Nephron progenitor cell (in vitro differentiated cells): ENCODE measurements around the gene ACSL3.
"Not testable (repeated sequence)": the region's sequence is repeated elsewhere in the genome, so short reads cannot be mapped to it uniquely, and the experiment has no call there.

Experiments used
- DNase-seq: peaks from one replicate; pipeline ENCODE4 v3.0.0; 2021
- H3K27ac Mint-ChIP-seq: 2 replicates; pipeline ENCODE4 v1.8.0; 2021; ENCODE audit warnings: mild to moderate bottlenecking, moderate library complexity, mixed read lengths
- H3K27me3 Mint-ChIP-seq: 2 replicates; pipeline ENCODE4 v1.8.0; 2021; ENCODE audit warnings: mild to moderate bottlenecking, low read depth, mixed read lengths; ENCODE audit not compliant: poor library complexity
- H3K36me3 Mint-ChIP-seq: 2 replicates; pipeline ENCODE4 v1.8.0; 2021; ENCODE audit warnings: low read depth, mixed read lengths
- H3K4me1 Mint-ChIP-seq: 2 replicates; pipeline ENCODE4 v1.8.0; 2021; ENCODE audit warnings: mixed read lengths
- H3K4me3 Mint-ChIP-seq: 2 replicates; pipeline ENCODE4 v1.8.0; 2021; ENCODE audit warnings: mild to moderate bottlenecking, moderate library complexity, mixed read lengths
- H3K9me3 Mint-ChIP-seq: 2 replicates; pipeline ENCODE4 v1.8.0; 2021; ENCODE audit warnings: mild to moderate bottlenecking, moderate library complexity, mixed read lengths
- CTCF ChIP-seq: fragments of 200-600 bp; sonication (generic); IDR thresholded peaks from 2 replicates; pipeline ENCODE4 v1.5.0; 2021; ENCODE audit warnings: antibody characterized with exemption

The ACSL3 gene

GRCh38 chr2:222835823-222836151 is 25.0 kb upstream of the ACSL3 start:
- Mint-ChIP-seq H3K27ac (no peak overlapping the region), H3K36me3 (no peaks in the 10 kb centered on the region), H3K4me3 (no peak overlapping the region), H3K9me3 (no peaks in the 10 kb centered on the region), H3K27me3 (peaks cover 10% of the 10 kb centered on the region), H3K4me1 (no peaks in the 10 kb centered on the region)
- no peak for DNase-seq
- no peak for TF ChIP-seq CTCF

- DNase-seq, result no peak
- peaks cover 7% of the 10 kb centered on the region for H3K27me3 Mint-ChIP-seq
- no peak overlapping the region for H3K4me3 Mint-ChIP-seq
- peak overlapping the region; percentile 15 for H3K27ac Mint-ChIP-seq
- H3K9me3 Mint-ChIP-seq, result no peaks in the 10 kb centered on the region
- no peaks in the 10 kb centered on the region for H3K36me3 Mint-ChIP-seq
- peaks cover 8% of the 10 kb centered on the region for H3K4me1 Mint-ChIP-seq
- no peak for TF ChIP-seq CTCF
Measured at GRCh38 chr2:222837643-222838056, 23.2 kb upstream of the ACSL3 start.

- H3K9me3 Mint-ChIP-seq, result no peaks in the 10 kb centered on the region
- H3K27me3 Mint-ChIP-seq, result peaks cover 6% of the 10 kb centered on the region
- H3K36me3 Mint-ChIP-seq, result no peaks in the 10 kb centered on the region
- no peak overlapping the region for H3K4me3 Mint-ChIP-seq
- H3K27ac Mint-ChIP-seq, result no peak overlapping the region
- TF ChIP-seq CTCF, result no peak
- DNase-seq, result no peak
- peaks cover 25% of the 10 kb centered on the region for H3K4me1 Mint-ChIP-seq
Measured at GRCh38 chr2:222840060-222840802, 20.6 kb upstream of the ACSL3 start.

- no peaks in the 10 kb centered on the region for H3K36me3 Mint-ChIP-seq
- no peaks in the 10 kb centered on the region for H3K9me3 Mint-ChIP-seq
- no peak for DNase-seq
- H3K27ac Mint-ChIP-seq, result peak overlapping the region; percentile 57
- H3K27me3 Mint-ChIP-seq, result peaks cover 3% of the 10 kb centered on the region
- H3K4me3 Mint-ChIP-seq, result no peak overlapping the region
- no peak for TF ChIP-seq CTCF
- peaks cover 25% of the 10 kb centered on the region for H3K4me1 Mint-ChIP-seq
Measured at GRCh38 chr2:222842491-222843174, 18.2 kb upstream of the ACSL3 start.

GRCh38 chr2:222844323-222844722 is 16.5 kb upstream of the ACSL3 start:
- no peak for TF ChIP-seq CTCF
- Mint-ChIP-seq H3K36me3 (no peaks in the 10 kb centered on the region), H3K4me1 (peaks cover 25% of the 10 kb centered on the region), H3K4me3 (no peak overlapping the region), H3K27ac (no peak overlapping the region), H3K9me3 (no peaks in the 10 kb centered on the region), H3K27me3 (peaks cover 3% of the 10 kb centered on the region)
- DNase-seq, result no peak

- not testable (repeated sequence) for H3K27ac Mint-ChIP-seq, H3K9me3 Mint-ChIP-seq, H3K27me3 Mint-ChIP-seq, DNase-seq, H3K36me3 Mint-ChIP-seq, H3K4me3 Mint-ChIP-seq
- peaks cover 25% of the 10 kb centered on the region for H3K4me1 Mint-ChIP-seq
Measured at GRCh38 chr2:222845314-222845713, 15.5 kb upstream of the ACSL3 start.
